Tibial artery (tissue), 4 donors: ENCODE results near the gene ERMAP.

Source experiments
- DNase-seq, 2 donors: peaks; one replicate each; pipeline ENCODE4 v3.0.0-alpha.2; 2019
- H3K27ac ChIP-seq, 2 donors: fragments of 200-600 bp; sonication (generic) in 1 of 2; 1 replicate in 1 of 2; 2 replicates in 1 of 2; pipeline ENCODE4 v1.5.1; 2018 to 2019; ENCODE audit warnings: mild to moderate bottlenecking in 1 of 2
- H3K27me3 ChIP-seq, 2 donors: fragments of 200-600 bp; sonication (generic) in 1 of 2; one replicate each; pipeline versions ENCODE4 v1.5.1 to v1.6.0; 2016 to 2019
- H3K36me3 ChIP-seq, 3 donors: fragments of 200-600 bp; sonication (generic) in 2 of 3; one replicate each; pipeline ENCODE4 v1.5.1; 2016 to 2019; ENCODE audit warnings: mild to moderate bottlenecking in 2 of 3
- H3K4me1 ChIP-seq, 4 donors: fragments of 200-600 bp; sonication (generic) in 2 of 4; 1 replicate in 3 of 4; 2 replicates in 1 of 4; pipeline ENCODE4 v1.5.1; 2016 to 2019
- H3K4me3 ChIP-seq, 2 donors: fragments of 200-600 bp; sonication (generic) in 1 of 2; 1 replicate in 1 of 2; 2 replicates in 1 of 2; pipeline ENCODE4 v1.5.1; 2018 to 2019; ENCODE audit warnings: mild to moderate bottlenecking in 2 of 2
- H3K9me3 ChIP-seq, 3 donors: fragments of 200-600 bp; sonication (generic) in 1 of 3; one replicate each; pipeline ENCODE4 v1.5.1; 2016 to 2019
- CTCF ChIP-seq, 2 experiments: fragments of 200-600 bp in 1 of 2; fragments of 450-650 bp in 1 of 2; IDR thresholded peaks; one replicate each; pipeline ENCODE4 v1.5.1; 2017 to 2019; ENCODE audit warnings: antibody characterized with exemption in 2 of 2, mild to moderate bottlenecking in 1 of 2, moderate library complexity in 1 of 2
- intact Hi-C: fragments of 100-400 bp; cut with DNase I; formaldehyde crosslinking; loops from one replicate; pipeline ENCODE4 v1.15.0; 2023; ENCODE audit warnings: low total_unique reads

ERMAP gene

GRCh38 chr1:42783092-42783491, 33.8 kb upstream of the ERMAP start:
- Histone ChIP-seq H3K36me3 (peaks cover 0 to 42% (median 14%) of the 10 kb centered on the region in 3 donors), H3K27me3 (no peaks in the 10 kb centered on the region), H3K9me3 (no peaks in the 10 kb centered on the region), H3K4me3 (no peak overlapping the region), H3K27ac (no peak overlapping the region), H3K4me1 (peaks cover 0 to 14% (median 10%) of the 10 kb centered on the region in 4 donors)
- TF ChIP-seq CTCF (IDR thresholded peaks at IDR 0.05), result no peak
- no peak for DNase-seq
- intact Hi-C loops, result loop anchor here (10.0 kb wide), 1 partner anchor 292 kb away; no protein-coding TSS in a partner anchor

GRCh38 chr1:42784547-42784945, 32.4 kb upstream of the ERMAP start:
- H3K9me3 ChIP-seq, result no peaks in the 10 kb centered on the region
- H3K27ac ChIP-seq, result no peak overlapping the region
- intact Hi-C loops, result loop anchor here (10.0 kb wide), 1 partner anchor 290 kb away; no protein-coding TSS in a partner anchor
- H3K27me3 ChIP-seq, result no peaks in the 10 kb centered on the region
- peaks cover 0 to 14% (median 10%) of the 10 kb centered on the region in 4 donors for H3K4me1 ChIP-seq
- peaks cover 0 to 33% (median 14%) of the 10 kb centered on the region in 3 donors for H3K36me3 ChIP-seq
- H3K4me3 ChIP-seq, result peak overlapping the region; percentile 42 to 48
- DNase-seq, result no peak
- TF ChIP-seq CTCF (IDR thresholded peaks at IDR 0.05), result no peak

- H3K27me3 ChIP-seq, result no peaks in the 10 kb centered on the region
- H3K4me1 ChIP-seq, result peaks cover 0 to 14% (median 10%) of the 10 kb centered on the region in 4 donors
- intact Hi-C loops, result loop anchor here (5.0 to 10.0 kb wide), 2 partner anchors 290 to 1028 kb away; no protein-coding TSS in a partner anchor
- no peak for TF ChIP-seq CTCF (IDR thresholded peaks at IDR 0.05)
- peak within 1 kb of the TSS; percentile 42 to 48 for H3K4me3 ChIP-seq
- H3K9me3 ChIP-seq, result no peaks in the 10 kb centered on the region
- peak in 1 of 2 donors; percentile 68 for DNase-seq
- peaks cover 0 to 27% (median 14%) of the 10 kb centered on the region in 3 donors for H3K36me3 ChIP-seq
- no peak within 1 kb of the TSS for H3K27ac ChIP-seq
Measured at GRCh38 chr1:42784946-42785693, 31.8 kb upstream of the ERMAP start, which contains the start of gene TMEM269. TMEM269 (plus strand) TSS chr1:42784991; CDS start chr1:42789894, 4,903 bp downstream.

- no peak for TF ChIP-seq CTCF (IDR thresholded peaks at IDR 0.05)
- intact Hi-C loops, result loop anchor here (5.0 to 10.0 kb wide), 2 partner anchors 289 to 1029 kb away; no protein-coding TSS in a partner anchor
- H3K4me1 ChIP-seq, result peaks cover 0 to 14% (median 10%) of the 10 kb centered on the region in 4 donors
- no peaks in the 10 kb centered on the region for H3K27me3 ChIP-seq
- H3K27ac ChIP-seq, result no peak overlapping the region
- DNase-seq, result no peak
- no peaks in the 10 kb centered on the region for H3K9me3 ChIP-seq
- peaks cover 0 to 17% (median 10%) of the 10 kb centered on the region in 3 donors for H3K36me3 ChIP-seq
- H3K4me3 ChIP-seq, result no peak overlapping the region
Measured at GRCh38 chr1:42786097-42786496, 30.8 kb upstream of the ERMAP start.

- Histone ChIP-seq H3K27ac (no peak overlapping the region), H3K9me3 (no peaks in the 10 kb centered on the region), H3K36me3 (peaks cover 0 to under 1% (median 0%) of the 10 kb centered on the region in 3 donors), H3K4me3 (no peak overlapping the region), H3K4me1 (peaks cover 0 to 14% (median 10%) of the 10 kb centered on the region in 4 donors), H3K27me3 (no peaks in the 10 kb centered on the region)
- no peak for DNase-seq
- no peak for TF ChIP-seq CTCF (IDR thresholded peaks at IDR 0.05)
- intact Hi-C loops, result loop anchor here (5.0 to 10.0 kb wide), 2 partner anchors 287 to 1031 kb away; no protein-coding TSS in a partner anchor
Measured at GRCh38 chr1:42788021-42788420, 28.9 kb upstream of the ERMAP start.
